Fibroblast of peridontal ligament (primary cell): ENCODE measurements around the gene SPOP.
A peak's percentile ranks its signal among the peaks of the same experiment; 100 is the strongest.
"Not testable (repeated sequence)": the region's sequence is repeated elsewhere in the genome, so short reads cannot be mapped to it uniquely, and the experiment has no call there.

ENCODE experiments used
- DNase-seq: peaks from one replicate; pipeline ENCODE4 v3.0.0-alpha.2; 2010; ENCODE audit errors: extremely low read depth

SPOP gene

DNA sequence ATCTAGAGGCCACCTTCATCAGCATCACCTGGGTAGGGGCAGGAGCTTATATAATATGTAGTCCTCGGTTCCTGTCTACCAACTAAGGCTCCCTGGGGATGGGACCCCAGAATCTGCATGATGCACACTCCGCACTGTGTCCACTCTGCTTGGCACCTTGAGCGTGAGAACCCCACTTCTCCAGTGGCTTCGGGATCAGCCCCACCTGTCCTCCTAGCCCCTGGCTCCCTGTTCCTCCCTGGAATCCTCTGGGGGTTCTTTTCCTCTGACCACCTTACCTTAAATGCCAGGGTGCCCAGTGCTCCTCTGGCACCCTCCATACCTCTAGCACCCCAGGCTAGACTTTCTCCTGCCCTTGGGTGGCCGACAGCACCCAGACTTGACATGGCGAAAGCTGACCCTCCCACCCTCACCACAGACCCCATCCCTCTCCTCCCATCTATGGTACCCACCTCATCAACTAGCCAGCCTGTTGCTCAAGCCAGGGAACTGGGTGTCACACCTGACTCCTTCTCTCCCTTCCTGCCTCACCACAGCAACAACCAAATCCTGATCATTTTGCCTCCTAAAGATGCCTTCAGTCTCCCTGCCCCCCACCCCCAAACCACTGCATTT is 105.0 kb downstream of the SPOP start:
- DNase-seq, result no peak

DNA sequence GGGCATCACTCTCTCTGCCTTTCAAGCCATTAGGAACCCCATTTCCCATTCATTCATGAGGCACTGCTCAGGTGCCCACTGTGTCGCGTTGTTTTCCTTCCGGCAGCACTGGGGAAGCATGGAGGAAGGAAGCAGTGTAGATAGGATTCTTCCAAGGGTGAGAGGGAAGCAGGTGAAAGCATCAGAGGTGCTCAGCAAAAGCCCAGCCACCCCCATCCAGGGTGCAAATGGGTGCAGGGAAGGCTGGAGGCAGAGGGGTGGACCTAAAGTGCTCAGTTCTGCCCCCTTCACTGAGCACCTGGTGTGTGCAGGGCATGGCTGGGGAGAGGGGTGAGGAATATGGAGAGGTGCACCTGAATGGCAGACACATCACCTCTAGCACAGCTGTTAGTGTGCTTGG is 105.7 kb downstream of the SPOP start:
- DNase-seq, result no peak

DNA sequence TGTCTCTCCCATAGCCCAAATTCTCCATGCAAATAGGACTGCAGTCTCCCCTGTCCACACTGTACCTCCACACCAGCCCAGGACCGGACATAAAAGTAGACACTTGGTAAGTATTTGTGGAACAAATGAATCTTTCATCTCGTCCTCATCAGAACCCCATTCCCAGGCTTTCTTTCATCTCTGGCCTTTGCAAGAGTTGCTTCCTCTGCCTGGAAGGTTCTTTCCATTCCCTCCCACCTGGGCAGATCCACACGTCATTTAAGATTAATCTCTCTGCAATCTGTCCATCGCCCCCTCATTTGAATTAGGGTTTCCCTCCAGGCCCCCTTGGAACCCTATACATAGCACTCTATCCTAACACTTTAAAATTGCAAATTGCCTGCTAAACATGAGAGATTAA is 106.1 kb downstream of the SPOP start:
- no peak for DNase-seq

DNA sequence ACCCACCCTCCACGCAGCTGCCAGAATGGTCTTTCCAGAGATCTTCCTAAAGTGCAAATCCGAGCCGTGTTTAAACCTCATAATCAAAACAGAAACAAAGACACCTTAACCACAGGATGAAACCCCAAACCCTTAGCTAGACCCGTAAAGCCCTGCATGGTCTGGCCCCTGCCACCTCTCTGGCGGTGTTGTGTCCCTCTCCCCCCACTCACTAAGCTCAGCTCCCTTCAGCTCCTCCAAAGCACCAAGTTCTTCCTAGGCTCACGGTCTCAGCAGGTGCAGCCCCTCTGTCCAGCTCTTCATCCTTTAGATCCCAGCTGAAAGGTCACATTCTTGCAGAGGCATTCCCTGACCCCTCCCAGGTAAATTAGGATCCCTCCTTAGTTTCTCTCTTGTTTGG is 106.6 kb downstream of the SPOP start:
- no peak for DNase-seq

DNA sequence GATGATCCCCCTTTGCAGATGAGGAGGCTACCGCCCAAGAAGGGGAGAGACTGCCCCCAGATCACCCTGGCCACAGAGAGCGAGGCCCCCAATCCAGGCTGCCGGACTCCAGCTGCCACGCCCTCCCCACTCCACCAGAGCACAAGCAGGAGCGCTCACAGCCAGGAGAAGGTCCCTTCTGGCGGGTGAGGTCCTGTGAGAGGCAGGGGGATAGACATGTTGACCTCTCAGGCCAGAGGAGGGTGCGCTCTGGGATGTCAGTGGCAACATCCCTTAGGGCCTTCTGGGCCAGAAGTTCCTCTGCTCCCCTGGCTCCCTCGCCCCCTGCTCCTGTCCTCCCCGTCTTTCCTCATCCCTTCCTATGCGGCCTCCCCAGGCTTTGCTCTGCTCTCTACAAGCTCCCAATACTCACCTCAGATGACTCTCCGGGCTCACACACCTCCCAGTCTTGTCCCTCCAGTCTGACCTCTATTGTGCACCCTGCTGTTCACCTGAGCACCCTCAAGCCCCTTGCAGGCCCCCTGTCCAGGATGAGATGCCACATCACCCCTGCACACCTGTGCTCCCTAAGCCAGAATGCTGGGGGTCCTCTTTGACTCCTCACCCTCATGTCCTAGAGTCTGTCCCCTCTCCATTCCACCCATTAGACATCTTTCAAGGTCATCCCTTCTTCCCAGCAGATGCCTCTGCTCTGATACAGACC is 107.2 kb downstream of the SPOP start:
- no peak for DNase-seq

DNA sequence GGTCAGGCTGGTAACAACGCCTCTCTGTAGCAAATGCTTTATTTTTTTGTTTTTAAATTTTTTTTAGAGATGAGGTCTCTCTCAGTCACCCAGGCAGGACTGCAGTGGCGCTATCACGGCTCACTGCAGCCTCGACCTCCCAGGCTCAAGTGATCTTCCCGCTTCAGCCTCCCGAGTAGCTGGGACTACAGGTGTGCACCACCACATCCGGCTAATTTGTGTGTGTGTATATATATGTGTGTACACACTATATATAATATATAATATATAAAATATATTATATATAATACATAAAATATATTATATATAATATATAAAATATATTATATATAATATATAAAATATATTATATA is 109.2 kb downstream of the SPOP start:
- DNase-seq, result not testable (repeated sequence)

DNA sequence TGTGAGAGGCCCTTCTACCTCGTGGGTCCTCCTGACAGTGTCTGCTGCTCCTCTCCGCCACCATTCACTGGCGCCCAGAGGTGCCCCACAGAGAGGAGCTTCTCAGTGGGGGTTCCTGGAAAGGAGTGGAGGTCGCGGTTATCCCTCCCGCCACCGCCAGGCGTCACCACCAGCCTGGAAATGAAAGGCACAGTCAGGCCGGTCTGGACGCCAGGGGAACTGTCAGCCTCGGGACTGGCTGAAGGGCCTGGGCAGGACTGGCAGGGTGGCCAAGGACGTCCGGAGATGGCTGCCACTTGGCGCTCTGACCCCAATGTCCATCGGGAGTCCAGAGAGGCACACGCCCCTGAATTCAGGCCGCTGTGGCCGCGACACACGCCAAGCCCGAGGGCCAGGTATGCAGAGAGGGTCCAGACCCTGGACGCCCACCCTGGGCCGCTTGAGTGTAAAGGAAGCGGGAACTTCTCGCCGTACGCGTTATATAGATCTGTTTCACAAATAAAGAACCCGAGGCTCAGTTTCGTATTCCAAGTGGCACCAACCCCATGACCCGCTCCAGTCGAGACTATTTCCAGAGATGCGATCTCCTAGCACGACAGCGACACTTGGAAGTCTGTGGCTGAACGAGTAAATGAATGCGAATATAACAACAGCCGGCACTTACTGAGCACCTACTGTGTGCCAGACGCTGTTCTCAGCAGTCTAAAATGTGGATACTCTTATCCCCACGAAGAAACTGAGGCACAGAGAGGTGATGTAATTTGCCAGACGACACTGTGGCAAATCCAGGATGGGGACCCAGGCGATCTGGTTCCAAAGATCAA is 109.8 kb downstream of the SPOP start:
- DNase-seq, result peak; percentile 70

DNA sequence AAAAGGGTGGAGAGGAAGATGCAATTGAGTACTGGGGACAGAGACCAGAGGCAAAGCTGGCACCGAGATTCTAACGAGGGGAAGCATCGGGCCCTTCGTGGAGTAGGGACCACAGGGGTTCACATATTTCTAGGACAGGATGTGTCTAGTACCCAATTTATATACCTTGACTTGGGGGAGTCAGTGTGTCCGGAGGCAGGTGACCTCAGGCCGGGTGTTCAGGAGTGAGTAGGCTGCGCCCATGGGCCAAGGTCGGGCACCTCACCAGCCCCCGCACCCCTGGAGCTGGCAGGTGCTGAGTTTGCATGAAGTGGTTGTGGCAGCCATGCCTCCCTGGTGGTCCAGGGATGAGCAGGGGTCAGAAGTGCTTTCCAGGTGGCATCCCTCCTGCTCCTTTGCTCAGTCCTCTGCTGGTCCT is 110.8 kb downstream of the SPOP start:
- DNase-seq, result no peak

DNA sequence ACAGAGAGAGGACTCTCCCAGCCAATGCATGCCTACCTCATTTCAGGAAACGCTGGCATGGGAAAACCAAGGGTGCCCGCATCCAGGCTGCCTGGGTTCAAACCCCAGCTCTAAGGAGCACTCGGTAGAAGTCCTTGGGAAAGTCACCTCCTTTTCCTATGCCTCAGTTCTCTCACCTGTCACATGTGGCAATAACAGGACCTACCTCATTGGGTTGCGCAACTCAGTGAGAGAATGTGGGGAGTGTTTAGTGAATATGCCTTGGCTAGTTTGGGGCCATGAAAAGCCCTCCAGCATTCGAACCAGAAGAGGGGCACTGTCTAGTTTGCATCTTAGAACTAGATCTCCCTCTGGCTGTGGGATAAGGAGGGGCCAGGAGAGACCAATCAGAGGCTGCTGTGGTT is 111.2 kb downstream of the SPOP start:
- no peak for DNase-seq

DNA sequence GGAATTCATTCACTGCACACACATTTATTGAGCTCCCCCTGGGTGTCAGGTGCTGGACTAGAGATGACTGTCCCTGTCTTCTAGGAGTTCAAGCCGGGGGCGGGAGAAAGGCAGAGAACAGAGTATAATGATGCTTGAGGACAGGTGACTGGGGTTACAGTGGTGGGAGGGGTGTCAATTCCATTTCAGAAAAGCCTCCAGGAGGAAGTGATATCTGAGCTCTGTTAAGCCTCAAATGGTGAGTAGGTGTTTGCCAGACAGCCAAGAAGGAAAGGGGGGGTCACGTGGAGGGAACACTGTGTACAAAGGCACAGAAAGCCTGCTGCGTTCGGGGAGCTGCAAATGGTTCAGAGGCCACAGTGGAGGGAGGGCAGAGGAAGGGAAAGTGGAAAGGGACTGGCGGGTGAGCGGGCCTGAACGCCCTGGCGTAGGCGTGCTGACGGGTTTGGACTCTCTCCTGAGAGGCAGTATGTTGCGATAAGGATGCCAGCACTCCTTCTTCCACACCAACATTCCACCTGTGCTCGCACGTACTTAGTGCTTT is 111.9 kb downstream of the SPOP start:
- DNase-seq, result no peak

DNA sequence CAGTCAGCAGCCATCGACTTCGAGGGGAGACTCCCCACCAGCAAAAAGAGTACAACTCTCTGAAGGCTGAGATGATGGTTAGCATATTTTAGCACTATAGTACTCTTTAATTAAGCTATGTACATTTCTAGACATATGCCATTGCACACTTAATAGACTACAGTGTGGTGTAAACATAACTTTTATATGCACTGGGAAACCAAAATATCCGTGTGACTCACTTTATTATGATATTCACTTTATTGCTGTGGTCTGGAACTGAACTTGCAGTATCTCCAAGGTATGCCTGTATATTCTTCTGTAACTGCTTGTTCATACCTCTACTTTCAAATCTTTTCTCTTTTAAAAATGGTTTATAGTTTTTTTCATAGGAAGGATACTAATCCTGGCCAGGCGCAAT is 113.3 kb downstream of the SPOP start:
- DNase-seq, result no peak

DNA sequence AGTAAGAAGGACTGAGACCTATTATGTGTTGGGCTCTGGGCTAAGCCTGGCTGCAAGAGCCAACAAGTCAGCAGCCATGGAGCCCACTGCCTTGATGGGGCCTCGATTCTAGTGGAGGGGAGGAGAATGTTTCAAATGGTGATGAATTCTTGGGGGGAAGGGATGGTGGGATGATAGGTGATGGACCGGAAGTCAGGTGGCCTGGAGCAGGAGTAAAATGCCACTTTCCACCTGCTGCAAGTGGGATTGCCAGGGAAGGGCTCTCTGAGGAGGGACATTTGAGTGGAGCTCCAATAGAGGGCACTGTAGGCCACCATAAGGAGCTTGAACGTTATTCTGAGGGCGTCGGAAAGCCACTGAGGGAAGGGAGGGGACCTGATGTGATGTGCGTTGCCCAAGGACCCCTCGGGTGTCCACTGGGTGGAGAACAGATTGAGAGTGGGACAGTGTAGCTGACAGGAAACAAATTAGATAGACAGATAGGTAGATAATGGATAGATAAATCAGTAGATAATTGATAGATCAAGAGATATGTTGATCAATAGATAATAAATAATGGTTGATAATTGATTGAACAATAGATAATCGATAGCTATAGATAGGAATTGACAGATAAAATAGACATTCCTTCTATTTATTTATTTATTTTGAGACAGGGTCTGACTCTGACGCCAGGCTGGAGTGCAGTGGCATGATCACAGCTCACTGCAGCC is 120.4 kb downstream of the SPOP start:
- peak; percentile 44 for DNase-seq

DNA sequence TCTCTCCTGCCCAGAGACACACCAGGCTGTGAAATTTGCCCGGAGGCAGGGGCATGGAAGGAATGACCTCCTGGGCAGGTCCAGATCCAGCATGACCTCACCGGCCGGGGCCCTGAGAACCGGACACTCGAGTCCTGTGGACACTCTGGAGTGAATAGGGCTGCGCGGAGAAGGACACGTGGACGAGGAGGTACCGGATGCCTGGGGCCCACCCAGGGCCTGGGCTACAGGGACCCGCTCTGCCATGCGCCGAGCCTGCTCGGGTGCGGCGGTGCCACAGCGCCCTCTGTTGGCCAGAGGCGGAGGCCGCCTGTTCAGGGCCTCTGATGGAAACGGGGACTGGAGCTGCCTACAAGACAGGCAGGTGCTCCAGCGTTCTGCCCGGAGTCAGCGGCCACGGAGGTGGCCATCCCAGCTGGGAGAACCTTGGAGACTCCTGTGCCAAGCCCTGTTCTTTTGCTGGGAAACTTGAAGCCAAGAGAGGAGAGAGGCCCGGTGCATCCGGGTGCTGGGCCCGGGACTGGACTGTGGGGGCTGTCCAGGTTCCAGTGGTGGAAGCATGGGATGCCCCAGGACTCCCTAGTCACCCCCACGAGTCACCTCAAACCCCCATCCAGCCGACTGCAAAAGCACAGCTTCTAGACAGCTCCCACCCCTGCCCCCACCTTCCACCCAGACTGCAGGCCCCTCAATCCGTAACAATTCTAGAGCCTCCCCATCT is 121.5 kb downstream of the SPOP start:
- peak; percentile 53 for DNase-seq

DNA sequence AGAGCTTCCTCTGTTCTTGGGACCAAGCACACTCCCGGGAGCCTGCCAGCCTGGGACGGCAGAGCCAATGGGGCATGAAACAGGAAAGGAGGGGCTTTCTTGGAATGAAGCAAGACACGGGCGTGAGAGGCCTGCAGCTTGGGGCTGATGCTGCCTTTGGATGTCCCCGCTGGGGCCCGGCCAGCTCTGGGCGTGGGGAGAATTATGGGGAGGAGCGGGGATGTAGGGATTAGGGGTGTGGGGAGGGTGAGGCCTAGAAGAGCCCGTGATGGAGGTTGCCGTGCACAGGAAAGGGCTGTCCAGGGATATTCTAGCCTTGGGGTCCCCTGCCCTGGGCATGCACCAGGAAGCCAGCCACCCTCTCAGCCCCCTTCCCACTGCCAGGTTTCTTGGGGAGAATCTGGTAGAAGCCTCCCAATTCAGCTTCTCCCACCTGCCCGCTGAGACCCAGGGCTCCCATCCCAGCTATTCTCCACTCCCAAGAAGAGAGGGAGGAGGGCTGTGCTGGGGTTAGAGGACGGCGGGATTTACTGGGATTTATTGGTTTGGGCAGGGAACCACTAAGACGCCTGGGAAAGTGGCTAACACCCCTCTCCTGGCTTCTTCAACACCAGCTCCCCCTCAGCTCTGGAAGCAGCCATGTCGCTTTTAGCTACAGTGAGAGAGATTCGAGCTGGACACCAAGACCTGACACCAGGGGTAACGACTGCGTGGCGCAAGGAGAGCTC is 122.2 kb downstream of the SPOP start:
- DNase-seq, result no peak

DNA sequence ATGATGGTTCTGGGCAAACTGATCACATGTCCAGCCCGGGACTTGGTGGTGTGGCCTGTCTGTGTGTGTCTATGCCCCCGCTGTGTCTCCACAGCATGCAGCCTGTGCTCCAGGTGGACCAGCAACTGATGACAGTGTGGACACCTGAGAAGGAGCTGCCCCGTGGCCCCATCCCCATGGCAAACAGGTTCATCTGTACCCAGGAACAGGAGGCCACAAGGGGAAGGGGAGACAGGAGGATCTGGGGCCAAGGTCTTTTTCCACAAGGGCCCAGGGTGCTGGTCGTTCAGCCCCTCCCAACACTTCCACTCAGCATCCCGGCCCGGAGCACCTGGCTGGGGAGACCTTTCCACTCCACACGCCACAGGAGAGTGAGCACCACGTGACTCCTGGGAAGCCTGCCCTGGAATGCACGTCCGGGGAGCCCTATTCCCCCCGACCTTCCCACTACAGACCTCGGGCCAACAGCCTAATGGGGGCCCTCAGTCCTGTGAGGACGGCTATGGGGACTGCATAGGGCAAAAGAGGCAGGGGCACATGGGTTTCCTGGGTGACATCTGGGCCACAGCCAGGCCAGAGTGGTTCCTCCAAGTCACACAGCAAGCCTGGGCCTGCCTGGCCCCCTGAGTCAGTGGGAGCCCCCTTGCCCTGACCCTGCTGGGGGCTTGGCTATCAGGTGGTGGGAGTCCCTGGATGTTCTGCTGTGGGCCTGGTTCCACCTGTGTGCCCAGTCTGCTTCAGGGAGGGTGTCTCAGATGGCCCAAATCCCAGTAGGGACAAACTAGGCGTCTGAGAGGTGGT is 123.0 kb downstream of the SPOP start:
- no peak for DNase-seq

DNA sequence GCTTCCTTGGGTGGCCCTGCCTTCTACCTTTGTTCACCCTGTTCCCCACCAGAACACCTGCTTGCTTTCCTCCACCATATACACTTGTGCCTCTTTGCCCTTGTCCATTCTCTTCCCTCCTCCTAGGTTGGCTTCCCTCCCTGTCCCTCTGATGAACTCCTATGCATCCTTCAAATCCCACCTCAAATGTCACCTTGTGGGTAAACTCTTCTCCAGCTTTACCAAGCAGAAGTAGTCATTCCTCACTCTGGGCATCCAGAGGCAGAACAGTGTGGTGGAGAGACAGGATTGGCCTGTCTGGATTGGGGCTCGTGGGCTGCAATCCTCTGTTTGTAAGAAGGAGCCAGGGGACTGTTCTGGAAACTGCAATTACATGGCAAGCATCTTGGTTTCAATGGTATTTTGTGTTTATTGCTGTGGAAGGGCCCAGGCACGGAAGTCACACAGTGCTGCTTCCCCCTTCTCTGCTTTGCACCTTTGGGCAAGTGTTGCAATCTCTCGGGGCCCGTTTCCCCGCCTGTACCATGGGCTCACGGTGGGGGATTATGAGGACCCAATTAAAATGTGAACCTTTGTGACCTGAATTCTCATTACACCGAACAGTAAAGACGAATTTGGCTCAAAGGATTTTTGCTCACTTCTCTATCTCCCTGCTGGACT is 124.1 kb downstream of the SPOP start:
- no peak for DNase-seq

DNA sequence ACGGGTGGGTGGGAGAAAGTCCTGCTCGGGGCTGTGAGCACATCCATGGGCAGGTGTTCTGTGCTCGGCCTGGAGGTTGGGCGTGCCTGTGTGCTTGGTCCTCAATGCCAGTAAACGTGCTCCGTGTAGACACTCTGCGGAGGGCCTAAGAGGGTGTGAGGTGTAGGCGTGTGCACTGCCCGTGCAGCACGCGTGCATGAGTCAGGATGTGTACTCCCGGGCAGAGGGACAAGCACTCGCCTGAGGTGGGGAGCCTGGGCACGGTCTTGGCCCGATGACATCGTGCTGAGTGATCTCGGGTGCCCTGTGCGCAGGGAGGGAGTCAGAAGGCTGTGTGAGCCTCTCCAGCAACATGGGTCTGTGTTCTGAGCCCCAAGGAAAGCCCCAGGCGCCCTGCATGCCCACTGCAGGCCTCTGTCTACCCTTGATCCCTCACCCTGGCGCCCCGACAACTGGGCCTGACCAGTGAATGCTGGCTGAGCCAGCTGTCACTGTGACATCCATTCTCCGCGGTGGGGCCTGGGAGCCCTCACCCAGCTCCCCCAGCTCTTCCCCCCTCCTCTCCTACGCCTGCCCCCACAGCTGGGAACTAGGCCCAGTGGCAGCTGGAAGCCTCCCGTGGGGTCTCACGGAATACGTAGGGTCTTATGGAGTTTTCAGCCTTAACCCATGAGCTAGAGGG is 125.7 kb downstream of the SPOP start:
- no peak for DNase-seq

DNA sequence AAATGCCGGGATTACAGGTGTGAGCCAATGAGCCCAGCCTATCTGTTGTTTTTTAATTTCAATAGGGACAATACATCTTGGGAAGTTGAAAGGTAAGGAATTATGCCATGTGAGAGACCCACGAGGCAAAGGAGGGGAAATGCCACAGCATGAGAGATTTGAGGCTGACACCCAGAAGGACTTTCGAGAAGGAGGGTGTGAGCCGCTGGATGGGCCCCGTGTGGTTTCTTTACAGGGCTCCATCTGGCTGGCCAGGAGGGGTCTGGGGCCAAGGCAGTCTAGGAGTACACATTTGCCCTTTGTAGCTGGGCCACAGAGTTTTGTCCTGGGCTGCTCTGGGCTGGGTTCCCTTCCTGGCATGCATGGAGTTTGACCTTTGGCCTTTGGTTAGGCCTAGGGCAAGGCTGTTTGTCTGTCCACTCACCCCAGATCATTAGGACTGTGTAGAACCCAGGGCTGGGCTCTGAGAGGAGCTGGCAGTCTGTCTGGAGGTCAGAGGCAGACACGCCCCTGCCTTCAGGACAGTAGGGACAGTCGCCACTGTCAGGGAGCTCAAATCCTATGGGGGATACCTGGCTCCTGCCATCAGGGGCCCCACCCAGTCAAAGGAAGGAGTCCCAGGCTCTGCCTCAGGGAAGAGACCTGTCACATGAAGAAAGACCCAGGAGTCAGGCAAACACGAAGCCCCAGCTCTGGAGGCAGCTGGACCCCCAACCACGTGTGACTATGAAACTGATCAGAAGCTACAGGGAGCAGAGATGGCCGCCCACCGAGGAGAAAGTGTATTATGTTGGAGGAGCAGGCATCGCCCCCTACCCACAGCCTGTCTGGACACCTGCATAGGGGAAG is 126.5 kb downstream of the SPOP start:
- DNase-seq, result no peak
